ENCODE measurements around the gene B3GALT4. TPM values are rescaled to one million over a fixed set of nuclear protein-coding genes. Genes with fewer than 3 reads are reported as not detected.

The B3GALT4 gene
- total RNA-seq, 1 experiment from 2014 or later = 4.0 TPM

DNA sequence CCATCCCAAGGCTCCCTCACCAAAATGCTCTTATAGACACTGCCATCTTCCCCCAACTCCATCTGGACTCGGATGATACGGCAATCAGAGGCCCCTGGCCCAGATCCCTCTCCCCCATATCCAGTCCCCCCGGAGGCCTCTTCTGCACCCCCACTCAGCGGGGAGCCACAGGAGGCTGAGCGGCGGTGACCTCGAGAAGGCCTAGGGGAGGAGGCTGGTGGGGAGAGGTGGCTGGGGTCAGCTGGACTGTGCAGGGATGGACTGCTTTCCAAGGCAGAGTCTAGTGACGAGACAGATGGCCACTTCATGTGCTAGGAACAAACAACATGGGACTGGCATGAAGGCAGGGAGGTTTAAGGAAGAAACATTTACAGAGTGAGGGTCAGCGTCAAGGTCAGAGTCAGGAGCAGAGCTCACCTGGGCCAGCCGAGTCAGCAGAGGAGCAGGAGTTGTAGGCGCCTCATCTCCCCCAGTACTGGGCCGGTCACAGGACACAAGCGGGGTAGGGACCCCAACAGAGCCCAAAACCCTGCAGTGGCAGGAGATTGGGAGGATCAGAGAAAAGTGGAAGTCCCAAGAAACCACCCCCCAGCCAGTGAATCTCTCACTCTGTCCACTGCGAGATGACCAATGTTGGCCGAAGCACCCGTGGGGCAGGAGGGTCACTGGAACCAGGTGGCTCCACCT, 16.2 kb downstream of the B3GALT4 start:
- H3K9me3 ChIP-seq (ENCODE audit: low read depth, low read length, poor library complexity, severe bottlenecking) = no peaks in the 10 kb centered on the region
- H3K4me1 ChIP-seq (ENCODE audit: insufficient read depth, low read length, poor library complexity, severe bottlenecking) = peaks cover 19% of the 10 kb centered on the region
- CTCF ChIA-PET = no interaction called here
- POLR2A ChIA-PET (ENCODE audit: low non-redundant PET) = no interaction called here
- H3K4me3 ChIP-seq (ENCODE audit: low read depth, low read length, poor library complexity, severe bottlenecking) = no peak overlapping the region
- H3K36me3 ChIP-seq (ENCODE audit: insufficient read depth, low read length, poor library complexity, severe bottlenecking) = peaks cover 20% of the 10 kb centered on the region
- no peaks in the 10 kb centered on the region for H3K27me3 ChIP-seq (replicated peaks; ENCODE audit: insufficient read depth, low read depth, low read length, poor library complexity)
- BruUV-seq (replicated peaks) = no TSS peak
- no peak overlapping the region for H3K27ac ChIP-seq (ENCODE audit: low read depth, low read length, poor library complexity, severe bottlenecking)
- no peak for DNase-seq (ENCODE audit: low spot score)
- TF ChIP-seq, protein P1, sequence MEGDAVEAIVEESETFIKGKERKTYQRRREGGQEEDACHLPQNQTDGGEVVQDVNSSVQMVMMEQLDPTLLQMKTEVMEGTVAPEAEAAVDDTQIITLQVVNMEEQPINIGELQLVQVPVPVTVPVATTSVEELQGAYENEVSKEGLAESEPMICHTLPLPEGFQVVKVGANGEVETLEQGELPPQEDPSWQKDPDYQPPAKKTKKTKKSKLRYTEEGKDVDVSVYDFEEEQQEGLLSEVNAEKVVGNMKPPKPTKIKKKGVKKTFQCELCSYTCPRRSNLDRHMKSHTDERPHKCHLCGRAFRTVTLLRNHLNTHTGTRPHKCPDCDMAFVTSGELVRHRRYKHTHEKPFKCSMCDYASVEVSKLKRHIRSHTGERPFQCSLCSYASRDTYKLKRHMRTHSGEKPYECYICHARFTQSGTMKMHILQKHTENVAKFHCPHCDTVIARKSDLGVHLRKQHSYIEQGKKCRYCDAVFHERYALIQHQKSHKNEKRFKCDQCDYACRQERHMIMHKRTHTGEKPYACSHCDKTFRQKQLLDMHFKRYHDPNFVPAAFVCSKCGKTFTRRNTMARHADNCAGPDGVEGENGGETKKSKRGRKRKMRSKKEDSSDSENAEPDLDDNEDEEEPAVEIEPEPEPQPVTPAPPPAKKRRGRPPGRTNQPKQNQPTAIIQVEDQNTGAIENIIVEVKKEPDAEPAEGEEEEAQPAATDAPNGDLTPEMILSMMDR (conservative IDR thresholded peaks at IDR 0.05; ENCODE audit: low read depth, low read length) = no peak
- no peak for TF ChIP-seq EZH2 (IDR thresholded peaks at IDR 0.05; ENCODE audit: borderline replicate concordance, low read depth, low read length, poor library complexity, severe bottlenecking)
- intact Hi-C loops (cut with micrococcal nuclease; ENCODE audit: unreplicated experiment) = no loop called here

DNA sequence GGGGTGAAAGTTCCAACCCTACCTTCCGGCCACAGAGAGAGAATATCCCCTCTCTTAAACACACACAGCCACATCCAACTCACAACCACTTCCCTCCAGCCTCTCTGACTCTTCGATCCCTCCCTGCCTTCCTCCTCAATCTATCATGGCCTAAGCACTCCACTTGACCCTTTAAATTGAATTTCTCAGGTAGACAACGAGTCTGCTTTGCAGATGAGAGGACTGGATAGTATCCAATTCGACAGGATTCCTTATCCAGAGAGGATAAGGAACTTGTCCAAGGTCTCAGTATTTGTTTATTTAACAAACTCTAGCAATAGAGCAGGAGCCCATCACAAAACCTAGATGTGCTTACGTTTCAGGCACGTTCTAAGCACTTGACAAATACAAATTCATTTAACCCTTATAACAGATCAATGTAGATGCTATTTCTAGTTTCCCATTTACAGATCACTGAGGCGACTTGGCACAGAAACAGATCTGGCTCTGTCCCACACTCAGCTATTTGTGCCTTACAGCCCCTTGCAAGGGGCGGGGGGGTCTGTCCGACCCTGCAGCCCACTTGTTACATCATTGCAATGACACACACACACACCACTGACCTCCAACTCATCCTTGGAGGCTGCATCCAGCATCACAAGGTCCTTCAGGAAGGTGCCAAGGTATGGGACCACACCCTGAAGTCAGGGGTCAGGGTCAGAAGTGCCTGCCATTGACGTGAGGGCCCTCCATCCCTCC, 17.3 kb downstream of the B3GALT4 start:
- CTCF ChIA-PET = no interaction called here
- H3K4me3 ChIP-seq (ENCODE audit: low read depth, low read length, poor library complexity, severe bottlenecking) = no peak overlapping the region
- POLR2A ChIA-PET (ENCODE audit: low non-redundant PET) = no interaction called here
- no peak for TF ChIP-seq EZH2 (IDR thresholded peaks at IDR 0.05; ENCODE audit: borderline replicate concordance, low read depth, low read length, poor library complexity, severe bottlenecking)
- TF ChIP-seq, protein P1 (conservative IDR thresholded peaks at IDR 0.05; ENCODE audit: low read depth, low read length) = no peak
- peaks cover 20% of the 10 kb centered on the region for H3K36me3 ChIP-seq (ENCODE audit: insufficient read depth, low read length, poor library complexity, severe bottlenecking)
- no peaks in the 10 kb centered on the region for H3K27me3 ChIP-seq (replicated peaks; ENCODE audit: insufficient read depth, low read depth, low read length, poor library complexity)
- no TSS peak for BruUV-seq (replicated peaks)
- no peak for DNase-seq (ENCODE audit: low spot score)
- H3K4me1 ChIP-seq (ENCODE audit: insufficient read depth, low read length, poor library complexity, severe bottlenecking) = peaks cover 15% of the 10 kb centered on the region
- H3K9me3 ChIP-seq (ENCODE audit: low read depth, low read length, poor library complexity, severe bottlenecking) = no peaks in the 10 kb centered on the region
- intact Hi-C loops (cut with micrococcal nuclease; ENCODE audit: unreplicated experiment) = no loop called here
- H3K27ac ChIP-seq (ENCODE audit: low read depth, low read length, poor library complexity, severe bottlenecking) = no peak overlapping the region

- CTCF ChIA-PET = no interaction called here
- BruUV-seq (replicated peaks) = no TSS peak
- DNase-seq (ENCODE audit: low spot score) = no peak
These were observed 18.9 kb downstream of the B3GALT4 start for GRCh38 chr6:33295621-33296369.

More at GRCh38 chr6:33295621-33296369, 18.9 kb downstream of the B3GALT4 start:
- Histone ChIP-seq H3K36me3 (ENCODE audit: insufficient read depth, low read length, poor library complexity, severe bottlenecking) (peaks cover 20% of the 10 kb centered on the region), H3K27ac (ENCODE audit: low read depth, low read length, poor library complexity, severe bottlenecking) (no peak overlapping the region), H3K4me1 (ENCODE audit: insufficient read depth, low read length, poor library complexity, severe bottlenecking) (peaks cover 7% of the 10 kb centered on the region), H3K27me3 (replicated peaks; ENCODE audit: insufficient read depth, low read depth, low read length, poor library complexity) (no peaks in the 10 kb centered on the region), H3K4me3 (ENCODE audit: low read depth, low read length, poor library complexity, severe bottlenecking) (no peak overlapping the region), H3K9me3 (ENCODE audit: low read depth, low read length, poor library complexity, severe bottlenecking) (no peaks in the 10 kb centered on the region)
- intact Hi-C loops (cut with micrococcal nuclease; ENCODE audit: unreplicated experiment) = loop anchor here (5.0 kb wide), 2 partner anchors 93 to 132 kb away; partner anchors contain the start of genes HSD17B8, RXRB and SLC39A7
- POLR2A ChIA-PET (ENCODE audit: low non-redundant PET) = no interaction called here
- TF ChIP-seq, protein P1 (conservative IDR thresholded peaks at IDR 0.05; ENCODE audit: low read depth, low read length) = no peak
- TF ChIP-seq EZH2 (IDR thresholded peaks at IDR 0.05; ENCODE audit: borderline replicate concordance, low read depth, low read length, poor library complexity, severe bottlenecking) = no peak
